CMK (cell line): ENCODE results near the gene ZNF598.
"Not testable (repeated sequence)": the region's sequence is repeated elsewhere in the genome, so short reads cannot be mapped to it uniquely, and the experiment has no call there.

Source experiments
- DNase-seq: peaks from one replicate; pipeline ENCODE4 v3.0.0-alpha.2; 2010; ENCODE audit warnings: low read depth

The ZNF598 gene

GRCh38 chr16:1975432-1976215 lies 34.0 kb downstream of the ZNF598 start:
- no peak for DNase-seq

- no peak for DNase-seq
Measured at GRCh38 chr16:1974157-1975070, 35.2 kb downstream of the ZNF598 start.

- no peak for DNase-seq
Measured at GRCh38 chr16:1973461-1974156, 36.0 kb downstream of the ZNF598 start.

GRCh38 chr16:1972490-1972877 lies 37.1 kb downstream of the ZNF598 start:
- DNase-seq: no peak

GRCh38 chr16:1971796-1972489 lies 37.7 kb downstream of the ZNF598 start, which contains the start of gene TBL3:
TSS of gene TBL3 (plus strand) at chr16:1972053. CDS start at chr16:1972165, 112 bp downstream.
- peak; percentile 87 for DNase-seq

- no peak for DNase-seq
Measured at GRCh38 chr16:1968146-1968953, 41.3 kb downstream of the ZNF598 start.

GRCh38 chr16:1966460-1966859 lies 43.2 kb downstream of the ZNF598 start, which contains the start of gene RNF151:
TSS of gene RNF151 (plus strand) at chr16:1966856. CDS start at chr16:1966882, 26 bp downstream.
- no peak for DNase-seq

GRCh38 chr16:1965396-1966001 lies 44.1 kb downstream of the ZNF598 start:
- no peak for DNase-seq

GRCh38 chr16:1964506-1965395 lies 44.9 kb downstream of the ZNF598 start, which contains the start of gene RPS2:
TSS of gene RPS2 (minus strand) at chr16:1964826. CDS start at chr16:1964625, 201 bp downstream.
- DNase-seq: peak; percentile 95

GRCh38 chr16:1963806-1964505 lies 45.7 kb downstream of the ZNF598 start:
- DNase-seq: no peak

- not testable (repeated sequence) for DNase-seq
Measured at GRCh38 chr16:1962161-1963153, 47.2 kb downstream of the ZNF598 start.

- DNase-seq: no peak
Measured at GRCh38 chr16:1961651-1962067, 48.0 kb downstream of the ZNF598 start.

- DNase-seq: no peak
Measured at GRCh38 chr16:1960665-1961630, 48.7 kb downstream of the ZNF598 start.

GRCh38 chr16:1959269-1960039 lies 50.2 kb downstream of the ZNF598 start, which contains the start of gene NDUFB10:
TSS of gene NDUFB10 (plus strand) at chr16:1959538. CDS start at chr16:1959625, 87 bp downstream.
- DNase-seq: peak; percentile 83

- no peak for DNase-seq
Measured at GRCh38 chr16:1958715-1959268, 50.8 kb downstream of the ZNF598 start.
